ENCODE data around the gene CLDN11.

Gene CLDN11

GRCh38 chr3:170442947-170443346 is 24.3 kb downstream of the CLDN11 start:
- H3K27me3 ChIP-seq (ENCODE audit: control insufficient read depth, insufficient read depth, low read length): no peaks in the 10 kb centered on the region
- H3K9me3 ChIP-seq (ENCODE audit: control insufficient read depth, insufficient read depth, low read length): no peaks in the 10 kb centered on the region
- DNase-seq (ENCODE audit: low read depth, low spot score): no peak
- H3K27ac ChIP-seq (ENCODE audit: low read length): no peak overlapping the region
- H3K4me1 ChIP-seq (ENCODE audit: control insufficient read depth, insufficient read depth, low read length): no peaks in the 10 kb centered on the region
- no peaks in the 10 kb centered on the region for H3K36me3 ChIP-seq (ENCODE audit: control insufficient read depth, insufficient read depth, low read length)
- no peak overlapping the region for H3K4me3 ChIP-seq (ENCODE audit: low read length)

GRCh38 chr3:170443457-170443856 is 24.8 kb downstream of the CLDN11 start:
- H3K4me1 ChIP-seq (ENCODE audit: control insufficient read depth, insufficient read depth, low read length): no peaks in the 10 kb centered on the region
- no peak overlapping the region for H3K27ac ChIP-seq (ENCODE audit: low read length)
- H3K9me3 ChIP-seq (ENCODE audit: control insufficient read depth, insufficient read depth, low read length): no peaks in the 10 kb centered on the region
- no peak for DNase-seq (ENCODE audit: low read depth, low spot score)
- no peak overlapping the region for H3K4me3 ChIP-seq (ENCODE audit: low read length)
- H3K36me3 ChIP-seq (ENCODE audit: control insufficient read depth, insufficient read depth, low read length): no peaks in the 10 kb centered on the region
- H3K27me3 ChIP-seq (ENCODE audit: control insufficient read depth, insufficient read depth, low read length): no peaks in the 10 kb centered on the region

GRCh38 chr3:170448584-170448983 is 29.9 kb downstream of the CLDN11 start:
- 0 out of 2 replicates have a peak, but pooled peaks cover 1% of the 10 kb centered on the region for H3K4me1 ChIP-seq (ENCODE audit: control insufficient read depth, insufficient read depth, low read length)
- H3K9me3 ChIP-seq (ENCODE audit: control insufficient read depth, insufficient read depth, low read length): no peaks in the 10 kb centered on the region
- no peaks in the 10 kb centered on the region for H3K27me3 ChIP-seq (ENCODE audit: control insufficient read depth, insufficient read depth, low read length)
- H3K4me3 ChIP-seq (ENCODE audit: low read length): no peak overlapping the region
- no CpG with 5 or more reads among the region's 3 CpGs for WGBS (ENCODE audit: insufficient coverage, insufficient read length)
- no peak for DNase-seq (ENCODE audit: low read depth, low spot score)
- no peaks in the 10 kb centered on the region for H3K36me3 ChIP-seq (ENCODE audit: control insufficient read depth, insufficient read depth, low read length)
- no peak overlapping the region for H3K27ac ChIP-seq (ENCODE audit: low read length)

GRCh38 chr3:170450039-170450438 is 31.4 kb downstream of the CLDN11 start:
- Histone ChIP-seq H3K36me3 (ENCODE audit: control insufficient read depth, insufficient read depth, low read length) (no peaks in the 10 kb centered on the region), H3K9me3 (ENCODE audit: control insufficient read depth, insufficient read depth, low read length) (no peaks in the 10 kb centered on the region), H3K4me3 (ENCODE audit: low read length) (no peak overlapping the region), H3K27ac (ENCODE audit: low read length) (no peak overlapping the region), H3K4me1 (ENCODE audit: control insufficient read depth, insufficient read depth, low read length) (0 out of 2 replicates have a peak, but pooled peaks cover 1% of the 10 kb centered on the region), H3K27me3 (ENCODE audit: control insufficient read depth, insufficient read depth, low read length) (no peaks in the 10 kb centered on the region)
- no CpG with 5 or more reads among the region's 2 CpGs for WGBS (ENCODE audit: insufficient coverage, insufficient read length)
- DNase-seq (ENCODE audit: low read depth, low spot score): no peak

GRCh38 chr3:170454509-170454908 is 35.8 kb downstream of the CLDN11 start:
- no peak for DNase-seq (ENCODE audit: low read depth, low spot score)
- no peaks in the 10 kb centered on the region for H3K36me3 ChIP-seq (ENCODE audit: control insufficient read depth, insufficient read depth, low read length)
- 0 out of 2 replicates have a peak, but pooled peaks cover 1% of the 10 kb centered on the region for H3K4me1 ChIP-seq (ENCODE audit: control insufficient read depth, insufficient read depth, low read length)
- no peaks in the 10 kb centered on the region for H3K9me3 ChIP-seq (ENCODE audit: control insufficient read depth, insufficient read depth, low read length)
- no CpG with 5 or more reads among the region's 6 CpGs for WGBS (ENCODE audit: insufficient coverage, insufficient read length)
- no peak overlapping the region for H3K4me3 ChIP-seq (ENCODE audit: low read length)
- no peak overlapping the region for H3K27ac ChIP-seq (ENCODE audit: low read length)
- H3K27me3 ChIP-seq (ENCODE audit: control insufficient read depth, insufficient read depth, low read length): no peaks in the 10 kb centered on the region

- Histone ChIP-seq H3K27ac (ENCODE audit: low read length) (no peak overlapping the region), H3K4me1 (ENCODE audit: control insufficient read depth, insufficient read depth, low read length) (no peaks in the 10 kb centered on the region), H3K27me3 (ENCODE audit: control insufficient read depth, insufficient read depth, low read length) (no peaks in the 10 kb centered on the region), H3K9me3 (ENCODE audit: control insufficient read depth, insufficient read depth, low read length) (no peaks in the 10 kb centered on the region), H3K36me3 (ENCODE audit: control insufficient read depth, insufficient read depth, low read length) (no peaks in the 10 kb centered on the region), H3K4me3 (ENCODE audit: low read length) (no peak overlapping the region)
- no peak for DNase-seq (ENCODE audit: low read depth, low spot score)
- WGBS (ENCODE audit: insufficient coverage, insufficient read length): no CpG with 5 or more reads among the region's 4 CpGs
Measured at GRCh38 chr3:170458285-170458684, 39.6 kb downstream of the CLDN11 start.

GRCh38 chr3:170463011-170463410 is 44.3 kb downstream of the CLDN11 start:
- no peak overlapping the region for H3K27ac ChIP-seq (ENCODE audit: low read length)
- no peak for DNase-seq (ENCODE audit: low read depth, low spot score)
- H3K27me3 ChIP-seq (ENCODE audit: control insufficient read depth, insufficient read depth, low read length): no peaks in the 10 kb centered on the region
- no CpG with 5 or more reads among the region's 4 CpGs for WGBS (ENCODE audit: insufficient coverage, insufficient read length)
- peaks cover 2% of the 10 kb centered on the region; the same call in 1 of the 2 replicates for H3K4me1 ChIP-seq (ENCODE audit: control insufficient read depth, insufficient read depth, low read length)
- no peaks in the 10 kb centered on the region for H3K36me3 ChIP-seq (ENCODE audit: control insufficient read depth, insufficient read depth, low read length)
- no peaks in the 10 kb centered on the region for H3K9me3 ChIP-seq (ENCODE audit: control insufficient read depth, insufficient read depth, low read length)
- no peak overlapping the region for H3K4me3 ChIP-seq (ENCODE audit: low read length)

- Histone ChIP-seq H3K27me3 (ENCODE audit: control insufficient read depth, insufficient read depth, low read length) (no peaks in the 10 kb centered on the region), H3K36me3 (ENCODE audit: control insufficient read depth, insufficient read depth, low read length) (no peaks in the 10 kb centered on the region), H3K27ac (ENCODE audit: low read length) (no peak overlapping the region), H3K9me3 (ENCODE audit: control insufficient read depth, insufficient read depth, low read length) (no peaks in the 10 kb centered on the region), H3K4me3 (ENCODE audit: low read length) (no peak overlapping the region), H3K4me1 (ENCODE audit: control insufficient read depth, insufficient read depth, low read length) (peaks cover 2% of the 10 kb centered on the region; the same call in 1 of the 2 replicates)
- DNase-seq (ENCODE audit: low read depth, low spot score): no peak
- WGBS (ENCODE audit: insufficient coverage, insufficient read length): no CpG with 5 or more reads among the region's 3 CpGs
Measured at GRCh38 chr3:170465955-170466354, 47.3 kb downstream of the CLDN11 start.

GRCh38 chr3:170467007-170467406 is 48.3 kb downstream of the CLDN11 start:
- no peaks in the 10 kb centered on the region for H3K27me3 ChIP-seq (ENCODE audit: control insufficient read depth, insufficient read depth, low read length)
- no peak overlapping the region for H3K4me3 ChIP-seq (ENCODE audit: low read length)
- H3K4me1 ChIP-seq (ENCODE audit: control insufficient read depth, insufficient read depth, low read length): peaks cover 2% of the 10 kb centered on the region; the same call in 1 of the 2 replicates
- H3K36me3 ChIP-seq (ENCODE audit: control insufficient read depth, insufficient read depth, low read length): no peaks in the 10 kb centered on the region
- WGBS (ENCODE audit: insufficient coverage, insufficient read length): no CpG with 5 or more reads among the region's 14 CpGs
- DNase-seq (ENCODE audit: low read depth, low spot score): no peak
- H3K9me3 ChIP-seq (ENCODE audit: control insufficient read depth, insufficient read depth, low read length): no peaks in the 10 kb centered on the region
- H3K27ac ChIP-seq (ENCODE audit: low read length): no peak overlapping the region

GRCh38 chr3:170467571-170468147 is 49.0 kb downstream of the CLDN11 start:
- Histone ChIP-seq H3K4me3 (ENCODE audit: low read length) (no peak overlapping the region), H3K27me3 (ENCODE audit: control insufficient read depth, insufficient read depth, low read length) (no peaks in the 10 kb centered on the region), H3K27ac (ENCODE audit: low read length) (no peak overlapping the region), H3K36me3 (ENCODE audit: control insufficient read depth, insufficient read depth, low read length) (no peaks in the 10 kb centered on the region), H3K9me3 (ENCODE audit: control insufficient read depth, insufficient read depth, low read length) (no peaks in the 10 kb centered on the region), H3K4me1 (ENCODE audit: control insufficient read depth, insufficient read depth, low read length) (peaks cover 2% of the 10 kb centered on the region; the same call in 1 of the 2 replicates)
- no CpG with 5 or more reads among the region's 7 CpGs for WGBS (ENCODE audit: insufficient coverage, insufficient read length)
- no peak for DNase-seq (ENCODE audit: low read depth, low spot score)
